Dedifferentiated amniotic fluid mesenchymal stem cell (primary cell): ENCODE results near the gene SLC29A3.

ENCODE experiments used
- DNase-seq: peaks from one replicate; pipeline ENCODE4 v3.0.0-alpha.2; 2016; ENCODE audit errors: extremely low spot score

Gene SLC29A3

DNA sequence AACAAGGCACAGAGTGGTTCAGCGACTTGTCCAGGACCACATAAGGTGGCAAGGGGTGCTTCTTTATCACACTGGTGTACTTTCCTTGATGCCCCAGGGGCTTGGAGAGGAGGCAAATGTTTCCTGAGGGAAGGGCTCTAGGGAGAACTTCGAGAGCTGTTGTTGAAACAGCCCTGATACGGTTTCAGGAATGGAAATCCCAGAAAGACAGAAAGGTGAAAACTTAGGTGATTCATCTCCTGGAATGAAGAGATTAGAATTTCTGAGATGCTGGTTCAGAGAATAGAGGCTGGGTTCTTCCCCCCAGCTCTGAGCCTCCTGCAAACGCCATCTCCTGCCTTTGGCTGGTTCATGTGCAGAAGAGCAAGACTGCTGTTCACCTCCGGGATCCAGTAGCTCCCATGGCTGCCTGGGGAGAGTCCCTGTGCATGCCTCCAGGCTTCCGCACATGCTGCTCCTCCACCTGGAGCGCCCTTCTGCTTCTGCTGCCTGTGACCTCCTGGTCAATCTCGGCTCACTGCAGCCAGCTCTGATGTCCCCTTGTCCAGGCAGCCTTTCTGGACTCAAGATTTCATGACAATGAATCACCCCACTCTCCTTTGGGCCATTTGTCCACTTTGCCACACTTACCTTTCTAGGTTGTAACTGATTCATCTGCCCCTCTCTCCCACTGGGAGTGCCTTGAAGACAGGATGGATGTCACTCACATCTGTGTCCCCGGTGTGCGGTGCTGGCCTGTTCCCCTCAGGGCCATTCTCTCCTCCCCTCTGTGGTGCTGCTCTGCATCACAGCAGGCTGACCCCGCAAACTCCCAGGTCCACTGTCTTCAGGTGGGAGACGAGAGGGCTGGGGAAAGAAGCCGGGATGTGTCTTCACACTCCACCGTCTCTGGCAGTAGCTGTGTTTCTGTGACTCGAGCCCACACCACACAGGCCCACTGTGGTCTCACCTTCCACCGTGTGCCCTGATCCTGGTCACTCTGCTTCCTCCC lies 74.0 kb downstream of the SLC29A3 start:
- no peak for DNase-seq

DNA sequence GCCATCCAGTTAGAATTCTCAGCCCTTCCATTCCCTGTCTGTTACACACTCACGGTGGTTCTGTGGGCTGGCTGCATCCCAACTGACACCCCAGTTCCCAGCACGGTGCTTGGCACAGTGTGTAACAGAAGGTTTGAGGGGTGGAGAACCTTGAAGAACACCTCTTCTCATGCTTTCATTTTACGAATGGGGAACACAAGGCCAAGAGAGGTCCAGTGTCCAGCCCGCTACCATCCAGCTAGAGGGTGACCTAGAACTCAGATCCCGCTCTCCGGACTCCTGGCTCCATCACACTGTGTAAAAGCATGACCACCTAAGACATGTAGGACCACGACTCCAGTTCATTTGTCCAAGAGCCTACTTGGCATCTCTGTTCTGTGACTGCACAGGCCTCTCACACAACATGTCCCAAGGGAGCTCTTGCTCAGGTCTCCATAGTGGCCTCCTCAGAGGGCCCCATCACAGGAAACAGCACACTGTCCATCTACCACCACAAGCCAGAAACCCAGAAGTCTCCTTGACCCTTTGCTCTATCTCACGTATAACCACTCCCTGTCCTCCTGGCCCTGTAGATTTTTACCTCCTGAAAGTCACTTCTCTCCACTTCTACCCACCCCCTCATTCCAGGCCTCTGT lies 74.9 kb downstream of the SLC29A3 start:
- DNase-seq, result no peak

DNA sequence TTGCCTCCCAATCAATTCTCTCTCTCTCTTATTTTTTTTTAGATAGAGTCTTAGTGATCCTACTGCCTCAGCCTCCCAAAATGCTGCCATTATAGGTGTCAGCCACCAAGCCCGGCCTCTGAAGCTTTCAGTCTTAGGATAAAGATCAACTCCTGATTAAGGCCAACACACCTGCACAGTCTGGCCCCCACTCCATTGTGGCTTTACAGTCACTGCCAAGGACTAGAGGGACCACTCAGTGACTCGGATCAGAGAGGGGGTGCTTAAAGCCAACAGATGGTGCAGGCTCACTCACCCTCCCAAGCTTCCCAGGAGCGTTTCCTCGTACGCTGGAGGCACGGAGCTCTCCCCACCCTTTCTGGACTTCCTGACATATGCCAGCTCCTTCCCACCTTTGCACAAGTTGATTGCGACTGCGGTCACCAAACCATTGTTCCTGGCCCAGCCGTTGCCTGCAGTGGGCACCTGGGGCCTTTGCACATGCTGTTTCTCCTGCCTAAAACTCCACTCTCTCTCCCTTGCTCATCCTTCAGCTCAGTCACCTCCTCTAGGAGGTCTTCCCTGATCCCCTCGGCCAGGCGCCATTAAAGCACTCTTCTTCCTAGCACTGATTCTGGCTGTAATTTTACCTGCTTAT lies 76.0 kb downstream of the SLC29A3 start:
- DNase-seq, result no peak

DNA sequence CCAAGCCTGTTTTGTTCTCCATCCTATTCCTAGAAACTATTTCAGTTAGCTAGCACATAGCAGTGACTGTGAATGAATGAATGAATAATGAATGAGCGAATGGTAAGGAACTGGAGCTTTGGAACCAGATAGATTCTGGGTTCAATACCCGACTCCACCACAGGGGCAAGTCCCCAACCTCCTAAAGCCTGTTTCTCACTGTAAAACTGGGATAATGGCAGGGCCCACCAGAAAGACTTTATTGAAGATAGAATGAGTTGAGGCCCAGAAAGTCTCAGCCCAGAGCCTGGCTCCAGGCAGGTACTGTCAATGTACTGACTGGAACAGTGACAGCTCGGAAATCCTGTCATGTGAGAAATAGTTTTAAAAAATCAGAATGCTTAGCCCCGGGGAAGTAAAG lies 76.6 kb downstream of the SLC29A3 start:
- no peak for DNase-seq

DNA sequence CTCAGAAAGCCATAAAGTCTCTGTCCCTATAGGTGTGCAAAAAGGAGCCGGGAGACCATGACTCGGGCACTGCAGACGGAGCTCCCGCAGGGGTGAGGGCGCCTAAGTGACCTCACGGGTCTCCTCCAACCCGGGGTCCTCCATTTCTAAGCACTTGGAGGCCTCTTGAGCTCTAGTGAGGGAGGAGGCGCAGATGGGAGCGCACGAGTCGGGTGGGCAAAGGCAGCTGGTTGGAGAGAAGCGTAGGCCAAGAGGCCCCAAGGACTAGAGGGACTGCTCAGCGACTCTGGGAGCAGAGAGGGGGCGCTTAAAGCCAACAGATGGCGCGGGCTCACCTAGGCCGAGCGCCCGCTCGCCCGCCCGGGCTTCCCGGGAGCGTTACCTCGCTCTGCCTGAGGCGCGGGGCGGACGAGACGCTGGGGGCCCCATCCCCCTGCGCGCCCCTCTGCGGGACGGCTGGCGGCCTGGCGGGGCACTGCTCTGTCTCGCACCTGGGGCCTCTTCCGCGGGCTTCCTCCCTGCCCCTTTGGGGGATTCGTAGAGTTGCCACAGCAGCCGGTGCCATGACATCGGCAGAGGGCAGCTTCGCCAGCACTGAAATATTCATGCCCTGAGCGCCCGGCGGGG lies 77.1 kb downstream of the SLC29A3 start:
- no peak for DNase-seq

DNA sequence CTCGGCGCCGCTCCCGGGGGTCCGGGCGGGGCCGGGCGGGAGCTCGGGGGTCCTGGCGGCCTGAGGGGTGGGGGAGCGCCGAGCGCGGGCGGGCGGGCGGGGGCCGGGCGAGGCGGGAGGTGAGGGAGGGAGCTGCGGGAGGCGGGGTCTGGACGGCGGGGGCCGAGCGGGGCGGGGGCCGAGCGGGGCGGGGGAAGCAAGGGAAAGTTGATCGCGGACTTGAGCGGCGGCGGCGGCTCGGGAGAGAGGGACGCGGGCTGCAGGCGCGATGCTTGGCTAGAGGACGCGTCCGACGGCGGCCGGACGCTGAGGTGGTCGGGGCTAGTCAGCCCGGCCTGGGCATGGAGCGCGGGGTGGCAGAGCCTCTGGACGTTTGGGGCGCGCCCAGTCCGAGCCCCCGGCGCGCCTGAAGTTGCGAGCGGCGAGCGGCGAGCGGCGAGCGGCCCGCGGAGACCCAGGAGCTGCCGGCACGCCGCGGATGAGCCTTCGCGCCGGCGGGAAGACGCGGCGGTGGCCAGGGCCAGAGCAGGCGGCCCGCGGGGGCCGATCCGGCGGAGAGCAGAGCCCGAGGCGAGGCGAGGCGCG lies 77.7 kb downstream of the SLC29A3 start, which contains the start of gene CDH23:
CDH23 (plus strand) TSS at position 210 of the 585 bp plus-strand sequence. CDS start 42,912 bp downstream, outside the sequence.
- DNase-seq, result no peak

DNA sequence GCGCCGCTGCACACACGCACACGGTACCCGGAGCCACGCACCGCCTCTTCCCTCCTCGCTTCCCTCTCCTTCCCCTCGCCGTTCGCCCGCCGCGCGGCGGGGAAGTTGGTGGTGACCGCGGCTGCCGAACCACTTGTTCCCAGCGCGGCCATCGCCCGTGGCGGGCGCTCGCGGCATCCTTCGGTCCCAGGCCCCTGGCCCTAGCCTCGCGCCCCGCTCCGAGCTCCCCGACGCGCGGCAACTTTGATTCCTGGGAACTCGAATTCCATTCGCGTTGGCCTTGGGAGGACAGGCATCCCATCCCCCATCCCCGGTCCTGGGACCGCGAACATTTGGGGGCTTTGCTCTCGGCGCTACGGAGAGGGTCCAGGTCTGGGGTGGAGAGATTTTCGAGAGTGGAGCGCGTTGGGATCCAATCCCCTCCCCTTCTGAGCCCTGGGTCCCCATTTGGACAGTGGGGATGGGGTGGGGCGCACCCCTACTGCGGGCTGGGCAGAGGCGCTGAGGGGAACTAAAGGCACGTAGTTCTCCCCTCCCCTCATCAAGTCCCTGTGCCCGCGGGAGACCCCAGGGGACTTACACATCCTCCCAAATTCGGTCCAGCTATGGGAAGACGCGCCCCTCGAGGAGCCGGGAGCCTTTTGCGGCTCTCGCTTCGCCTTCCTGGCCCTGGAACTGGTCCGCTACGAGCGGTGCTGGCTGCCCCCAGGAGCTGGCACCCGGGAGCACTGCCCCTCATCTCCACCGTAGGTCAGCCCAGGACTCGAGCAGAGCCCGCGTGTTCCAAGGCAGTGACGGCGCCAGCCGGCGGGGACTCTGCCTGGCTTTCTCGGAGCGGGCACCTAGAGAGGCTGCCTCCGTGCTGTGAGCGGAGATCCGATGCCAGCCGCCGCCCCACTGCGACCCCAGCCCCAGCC lies 78.5 kb downstream of the SLC29A3 start:
- DNase-seq, result no peak

DNA sequence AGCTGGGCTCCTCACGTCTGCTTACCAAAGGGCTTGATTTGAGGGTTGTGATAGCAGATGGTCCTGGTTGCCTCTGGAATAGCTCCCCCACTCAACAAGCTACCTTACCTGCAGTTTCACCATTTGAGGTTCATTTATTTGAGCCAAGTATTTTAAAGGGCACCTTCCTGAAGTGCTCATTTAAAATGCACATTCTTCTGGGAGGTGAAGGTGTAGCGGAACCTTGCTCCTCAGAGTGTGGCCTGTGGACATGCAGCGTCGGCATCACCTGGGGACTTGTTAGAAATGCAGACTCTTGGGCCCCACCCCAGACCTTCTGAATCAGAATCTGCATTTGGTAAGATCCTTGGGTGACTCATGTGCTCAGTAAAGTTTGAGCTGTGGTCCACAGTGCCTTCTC lies 79.9 kb downstream of the SLC29A3 start:
- DNase-seq, result no peak

DNA sequence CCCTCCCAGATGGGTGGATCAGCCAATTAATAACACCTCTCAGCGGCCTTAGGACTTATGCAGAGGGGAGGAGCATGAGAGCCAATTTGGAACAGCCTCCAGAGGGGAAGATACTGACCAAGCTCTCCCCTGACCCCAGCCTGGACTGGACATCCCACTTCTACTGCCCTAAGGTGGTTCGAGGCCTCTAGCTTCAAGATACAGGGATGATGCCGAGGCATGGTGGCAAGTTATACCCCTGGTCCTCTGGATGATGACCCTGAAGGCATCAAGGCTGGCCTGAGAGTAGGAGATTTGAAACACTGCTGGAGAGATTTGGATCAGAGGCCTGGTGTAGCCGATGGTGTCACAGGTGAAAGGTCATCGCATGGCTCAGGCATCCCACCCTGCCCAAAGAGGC lies 80.9 kb downstream of the SLC29A3 start:
- DNase-seq, result no peak

DNA sequence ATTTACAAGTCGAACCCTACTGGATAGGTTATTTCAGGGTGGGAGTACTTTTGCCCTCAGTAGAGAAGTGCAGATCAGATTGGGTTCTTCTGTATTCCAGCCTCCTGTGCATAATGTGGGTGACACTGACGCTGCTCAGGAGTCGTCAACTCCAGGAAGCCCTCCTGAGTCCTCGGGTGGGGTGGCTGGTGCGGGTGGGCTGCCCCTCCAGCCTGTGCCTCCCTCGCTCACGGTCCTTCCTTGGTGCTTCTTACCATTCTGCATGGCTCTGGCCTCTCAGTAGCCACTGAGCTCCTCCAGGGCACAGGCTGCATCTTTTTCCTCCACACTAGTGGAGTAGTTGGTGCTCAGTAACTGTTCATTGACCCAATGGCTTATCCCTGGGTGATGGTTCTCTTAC lies 82.0 kb downstream of the SLC29A3 start:
- DNase-seq, result no peak

DNA sequence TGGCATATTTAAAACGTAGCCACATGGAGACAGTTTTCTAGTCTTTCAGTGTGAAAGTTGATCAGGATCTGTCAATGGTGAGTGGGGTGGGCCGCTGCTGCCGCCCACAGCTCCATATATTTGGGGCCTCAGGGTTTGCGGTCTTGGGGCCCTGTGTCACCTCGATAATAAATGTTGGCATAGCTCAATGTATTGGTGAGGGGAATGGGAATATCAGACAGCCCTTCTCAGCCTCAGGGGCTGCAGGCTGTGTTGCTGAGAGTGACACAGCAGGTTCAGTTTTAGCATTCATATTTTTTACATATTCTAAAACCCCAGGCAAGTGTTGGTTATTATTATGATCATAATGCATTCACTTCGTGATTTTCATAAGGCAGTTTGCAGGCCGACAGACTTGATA lies 82.9 kb downstream of the SLC29A3 start:
- DNase-seq, result no peak

DNA sequence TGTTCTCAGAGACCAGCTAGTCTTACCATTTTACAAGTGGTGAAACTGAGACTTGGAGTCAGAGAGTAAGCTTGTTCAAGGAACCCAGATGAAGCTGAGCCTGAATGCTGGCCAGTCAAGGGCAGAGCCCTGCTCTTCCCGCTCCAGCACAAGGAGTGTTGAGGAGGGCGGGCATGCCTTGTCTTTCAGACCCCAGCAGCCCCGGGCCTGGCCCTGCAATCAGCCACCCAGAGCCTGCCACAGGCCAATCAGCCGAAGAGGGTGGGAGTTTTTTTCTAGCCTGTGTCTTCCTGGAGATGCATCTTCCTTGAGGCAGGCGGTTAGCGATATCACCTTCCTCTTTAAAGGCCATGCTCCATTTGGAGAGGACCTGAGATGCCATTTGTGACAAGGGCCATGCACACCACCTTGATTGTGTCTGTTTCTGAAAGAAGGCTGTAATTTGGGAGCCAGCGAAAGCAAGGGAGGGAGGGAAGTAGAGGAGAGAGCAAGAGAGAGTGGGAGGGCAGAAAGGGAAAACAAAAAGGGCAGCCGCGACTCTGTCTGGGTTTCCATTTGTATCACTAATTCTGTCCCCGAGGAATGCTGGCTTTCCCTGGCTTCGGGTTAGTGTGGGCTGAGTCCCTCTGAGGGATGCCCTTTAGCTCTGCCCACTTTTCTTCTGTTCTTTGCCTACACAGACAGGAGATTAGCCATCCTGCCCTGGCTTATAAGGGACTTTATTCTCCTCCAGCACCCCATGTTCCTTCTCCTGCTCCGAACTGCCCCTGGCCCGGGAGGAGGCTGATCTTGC lies 85.6 kb downstream of the SLC29A3 start:
- no peak for DNase-seq

DNA sequence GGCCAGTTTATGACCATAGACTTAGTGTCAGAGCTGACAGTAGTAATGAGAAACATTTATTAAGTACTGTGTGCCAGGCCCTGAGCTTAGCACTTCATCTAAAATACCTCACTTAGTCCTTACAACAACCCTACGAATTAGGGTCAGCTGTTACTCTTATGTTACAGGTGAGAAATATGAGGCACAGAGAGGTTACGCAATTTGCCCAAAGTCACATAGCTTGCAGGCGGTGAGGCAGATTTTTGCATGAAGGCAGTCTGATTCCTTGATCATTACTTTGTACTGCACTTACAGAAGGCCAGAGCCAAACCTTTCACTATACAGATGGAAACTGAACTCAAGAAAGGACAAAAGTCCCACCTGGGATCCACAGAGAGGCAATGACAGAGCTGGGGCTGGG lies 87.8 kb downstream of the SLC29A3 start:
- no peak for DNase-seq

DNA sequence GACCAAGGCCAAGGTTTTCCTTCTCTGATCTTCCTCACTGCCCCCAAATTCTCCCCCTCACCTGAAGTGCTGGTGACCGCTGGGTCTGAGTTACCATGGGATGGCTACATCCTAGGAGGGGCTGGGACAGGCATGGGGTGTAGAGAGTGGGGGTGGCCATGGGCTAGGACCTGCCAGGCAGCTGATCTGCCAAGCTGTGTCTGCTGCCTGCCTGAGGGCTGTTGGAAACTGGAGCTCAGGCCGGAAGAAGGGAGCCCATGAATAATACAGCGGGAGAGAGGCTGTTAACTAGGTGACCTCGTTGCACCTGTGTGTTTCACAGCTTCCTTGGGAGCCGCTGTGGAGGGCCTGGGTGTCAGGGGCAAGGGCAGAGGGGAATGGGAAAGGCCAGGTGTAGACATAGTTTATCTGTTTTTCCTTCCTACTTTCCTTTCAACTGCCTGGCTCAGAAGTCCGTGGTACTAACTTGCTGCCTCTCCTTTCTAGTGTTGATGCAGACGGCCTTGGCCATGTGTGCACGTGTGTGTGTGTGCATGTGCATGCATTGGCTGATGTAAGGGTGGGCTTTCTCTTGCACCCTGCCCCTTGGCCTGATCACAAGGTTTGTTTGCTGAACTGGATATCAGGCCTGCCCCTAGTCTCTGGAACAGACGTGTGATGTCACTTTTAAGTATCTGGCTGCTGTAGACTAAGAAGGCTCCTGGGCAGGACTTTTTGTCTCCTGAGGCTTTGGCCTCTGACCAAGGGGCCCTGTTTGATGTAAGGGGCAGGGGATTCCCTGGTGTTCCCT lies 89.6 kb downstream of the SLC29A3 start:
- DNase-seq, result no peak

DNA sequence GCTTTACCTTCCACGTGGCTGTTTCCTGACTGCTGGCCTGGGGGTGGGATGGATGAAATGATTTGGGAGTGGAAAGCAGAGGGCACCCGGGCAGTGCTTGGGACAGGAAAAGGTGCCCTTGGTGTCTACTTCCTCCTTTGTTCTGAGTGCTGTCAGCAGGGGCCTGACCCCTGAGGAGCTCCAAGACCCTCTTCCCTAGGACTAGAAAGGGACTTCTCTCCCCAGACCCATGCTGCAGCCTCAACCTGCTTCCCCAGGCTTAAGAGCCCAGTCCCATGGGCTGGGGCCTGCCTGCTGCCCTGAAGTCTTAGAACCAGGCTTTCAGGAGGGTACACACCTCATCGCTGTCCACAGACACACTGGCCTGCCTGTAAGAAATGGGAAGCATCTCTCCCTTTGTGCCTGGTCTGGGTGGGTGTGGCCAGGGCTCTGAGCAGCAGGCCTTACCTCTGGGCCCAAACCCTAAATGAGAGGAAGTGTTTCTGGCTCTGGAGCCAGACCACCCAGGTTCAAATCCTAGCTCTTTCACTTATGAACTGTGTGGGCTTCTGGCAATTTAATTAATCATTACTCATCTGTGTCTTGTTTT lies 90.6 kb downstream of the SLC29A3 start:
- no peak for DNase-seq
